HCT116 (cell line): Measurements from ENCODE around the gene DOCK2. TPM values are rescaled to one million over a fixed set of nuclear protein-coding genes. Genes with fewer than 3 reads are reported as not detected.

Experiments
- ATAC-seq: fragments of 200-7000 bp; cut with Tn5 transposase; 2 replicates; pipeline ENCODE4 v1.9.1; 2020; ENCODE audit warnings: mild to moderate bottlenecking, moderate library complexity
- BruUV-seq: library from RNA; stranded (reverse); fragments of 400-500 nt; replicated peaks from 2 replicates; lab custom pipeline; 2021; lab: Mats Ljungman, UMichigan
- CTCF ChIA-PET: fragments of 300-600 bp; sonication (Branson Sonifier 250); formaldehyde crosslinking; loops from one replicate; lab custom pipeline; 2021; ENCODE audit warnings: antibody characterized with exemption; lab: Charles Lee
- POLR2A ChIA-PET: fragments of 300-600, 350-600 bp; sonication (Branson Sonifier 250); formaldehyde crosslinking; loops from one replicate; lab custom pipeline; 2021; ENCODE audit warnings: antibody characterized with exemption; lab: Charles Lee
- RAD21 ChIA-PET, 2 experiments: fragments of 300-600 bp; sonication (Branson Sonifier 250); formaldehyde crosslinking; loops; one replicate each; lab custom pipeline; 2023; ENCODE audit warnings: low total read pairs in 2 of 2; ENCODE audit not compliant: uncharacterized antibody in 2 of 2, unreplicated experiment in 2 of 2, low non-redundant PET in 1 of 2; lab: Charles Lee
- DNase-seq: peaks from one replicate; pipeline ENCODE4 v3.0.0-alpha.2; 2010; ENCODE audit warnings: low read depth, low spot score
- H2AFZ ChIP-seq: fragments of 200-600 bp; shearing (Covaris generic), sonication (generic); 2 replicates; pipeline ENCODE4 v1.6.1; 2017; ENCODE audit warnings: low read depth, mixed run types, mixed read lengths, antibody characterized with exemption, low read length; ENCODE audit not compliant: poor library complexity, severe bottlenecking
- H3K27ac ChIP-seq: 2 replicates; pipeline ENCODE4 v1.5.1; 2012; ENCODE audit warnings: low read depth, low read length
- H3K27me3 ChIP-seq: fragments of 200-600 bp; sonication (generic); 2 replicates; pipeline ENCODE4 v1.6.1; 2016; ENCODE audit warnings: mixed run types, low read length, mixed read lengths; ENCODE audit not compliant: insufficient read depth
- H3K36me3 ChIP-seq, 2 experiments: fragments of 200-500 bp in 1 of 2; fragments of 200-600 bp in 1 of 2; sonication (Bioruptor generic) in 1 of 2; sonication (generic) in 1 of 2; 2 replicates each; pipeline versions ENCODE4 v1.5.1 to v1.6.1; 2014 to 2016; ENCODE audit warnings: low read length in 2 of 2, inconsistent platforms in 1 of 2, mixed read lengths in 1 of 2, mixed run types in 1 of 2; ENCODE audit not compliant: insufficient read depth in 2 of 2, control insufficient read depth in 1 of 2
- H3K4me1 ChIP-seq, 2 experiments: fragments of 200-600 bp in 1 of 2; sonication (generic) in 1 of 2; 2 replicates each; pipeline versions ENCODE4 v1.5.1 to v1.6.1; 2012 to 2017; ENCODE audit warnings: low read length in 2 of 2, inconsistent platforms in 1 of 2, mild to moderate bottlenecking in 1 of 2, mixed read lengths in 1 of 2, mixed run types in 1 of 2, moderate library complexity in 1 of 2; ENCODE audit not compliant: insufficient read depth in 2 of 2, control insufficient read depth in 1 of 2
- H3K4me2 ChIP-seq: fragments of 200-600 bp; sonication (generic); 2 replicates; pipeline ENCODE4 v1.6.1; 2017; ENCODE audit warnings: mixed run types, low read length, mixed read lengths
- H3K4me3 ChIP-seq, 2 experiments: fragments of 200-600 bp in 1 of 2; sonication (generic) in 1 of 2; replicated peaks in 1 of 2; 2 replicates each; pipeline ENCODE4 v1.5.1; 2011 to 2016; ENCODE audit warnings: low read length in 2 of 2, control low read depth in 1 of 2, low read depth in 1 of 2, mild to moderate bottlenecking in 1 of 2, mixed read lengths in 1 of 2, mixed run types in 1 of 2
- H3K79me2 ChIP-seq: fragments of 200-600 bp; sonication (generic); 2 replicates; pipeline ENCODE4 v1.6.1; 2017; ENCODE audit warnings: mild to moderate bottlenecking, mixed run types, low read length, moderate library complexity, mixed read lengths; ENCODE audit not compliant: insufficient read depth
- H3K9ac ChIP-seq: fragments of 200-600 bp; sonication (generic); 2 replicates; pipeline ENCODE4 v1.6.1; 2016; ENCODE audit warnings: low read length, mixed read lengths
- H3K9me2 ChIP-seq: fragments of 200-600 bp; sonication (generic), shearing (Covaris generic); 2 replicates; pipeline ENCODE4 v1.6.1; 2017; ENCODE audit warnings: mixed run types, mild to moderate bottlenecking, moderate library complexity; ENCODE audit not compliant: insufficient read depth
- H3K9me3 ChIP-seq, 2 experiments: fragments of 200-500 bp in 1 of 2; fragments of 200-600 bp in 1 of 2; sonication (Bioruptor generic) in 1 of 2; sonication (generic) in 1 of 2; 2 replicates each; pipeline ENCODE4 v1.6.1; 2014 to 2017; ENCODE audit warnings: low read length in 2 of 2, mixed read lengths in 2 of 2, inconsistent platforms in 1 of 2, low read depth in 1 of 2, mild to moderate bottlenecking in 1 of 2, mixed run types in 1 of 2, moderate library complexity in 1 of 2; ENCODE audit not compliant: control insufficient read depth in 1 of 2, insufficient read depth in 1 of 2
- H4K20me1 ChIP-seq: fragments of 200-600 bp; sonication (generic), shearing (Covaris generic); 2 replicates; pipeline ENCODE4 v1.6.1; 2017; ENCODE audit warnings: mixed run types, mild to moderate bottlenecking, moderate library complexity; ENCODE audit not compliant: insufficient read depth
- CEBPB ChIP-seq: IDR thresholded peaks from 2 replicates; pipeline ENCODE4 v1.6.1; 2012; ENCODE audit warnings: low read depth
- RAD21 ChIP-seq: IDR thresholded peaks from 2 replicates; pipeline ENCODE4 v1.6.1; 2012; ENCODE audit warnings: low read depth, mild to moderate bottlenecking
- SRF ChIP-seq: IDR thresholded peaks from 2 replicates; pipeline ENCODE4 v1.6.1; 2012; ENCODE audit warnings: low read depth
- intact Hi-C: fragments of 100-400 bp; cut with micrococcal nuclease; formaldehyde crosslinking; loops from 2 replicates; pipeline ENCODE4 v1.10.0; 2022
- total RNA-seq: library from RNA; stranded (reverse); gene quantifications from one replicate; pipeline ENCODE4 v1.2.1, GENCODE V29; 2021; ENCODE audit not compliant: unreplicated experiment
- TF ChIP-seq, protein P1 (sequence below), 3 experiments: fragments of 200-600 bp in 1 of 3; sonication (generic) in 1 of 3; IDR thresholded peaks in 2 of 3; conservative IDR thresholded peaks in 1 of 3; 2 replicates each; pipeline ENCODE4 v1.5.1; 2012 to 2017; ENCODE audit warnings: low read depth in 2 of 3, low read length in 2 of 3, antibody characterized with exemption in 1 of 3, borderline replicate concordance in 1 of 3, control low read depth in 1 of 3, mild to moderate bottlenecking in 1 of 3, mixed read lengths in 1 of 3, mixed run types in 1 of 3, moderate library complexity in 1 of 3; ENCODE audit not compliant: insufficient read depth in 1 of 3

DOCK2 gene
- total RNA-seq, 1 experiment from 2014 or later = 0.89 TPM

DNA sequence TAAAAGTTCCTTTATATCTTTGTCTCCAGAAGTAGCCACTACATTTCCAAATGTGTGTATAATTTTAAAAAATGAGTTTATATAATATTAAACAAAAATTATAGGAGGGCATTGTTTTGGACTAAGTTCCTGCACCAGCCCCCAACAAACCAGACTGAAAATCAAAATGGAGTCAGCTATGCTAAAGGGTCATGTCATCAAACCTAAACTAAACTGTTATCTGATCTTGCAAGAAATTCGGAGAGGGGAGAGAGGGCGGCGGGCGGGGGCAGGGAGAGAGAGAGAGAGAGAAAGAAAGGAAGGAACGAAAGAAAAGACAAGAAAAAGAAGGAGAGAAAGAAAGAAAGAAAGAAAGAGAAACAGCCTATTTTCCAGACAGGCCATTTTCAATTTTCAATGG lies 63.5 kb downstream of the DOCK2 start:
- TF ChIP-seq CEBPB = no peak
- Histone ChIP-seq H4K20me1 (no peaks in the 10 kb centered on the region), H3K4me2 (no peak overlapping the region), H3K9ac (no peak overlapping the region), H3K4me1 (peaks cover 0 to 14% of the 10 kb centered on the region in 2 experiments; a peak in 3 of 4 replicates), H3K79me2 (no peaks in the 10 kb centered on the region), H2AFZ (no peak overlapping the region), H3K4me3 (no peak overlapping the region), H3K36me3 (no peaks in the 10 kb centered on the region), H3K9me3 (no peaks in the 10 kb centered on the region), H3K27me3 (peaks cover 16% of the 10 kb centered on the region), H3K27ac (no peak overlapping the region), H3K9me2 (no peaks in the 10 kb centered on the region)
- no peak for DNase-seq
- ChIA-PET RAD21 (no interaction called here), POLR2A (no interaction called here), CTCF (no interaction called here)
- ATAC-seq = no peak
- intact Hi-C loops = loop anchor here (2.0 to 10.0 kb wide), 2 partner anchors 370 to 484 kb away; no protein-coding TSS in a partner anchor
- no TSS peak for BruUV-seq

- H3K27ac ChIP-seq = no peak overlapping the region
- TF ChIP-seq RAD21 = peak; percentile 45
- TF ChIP-seq, protein P1, sequence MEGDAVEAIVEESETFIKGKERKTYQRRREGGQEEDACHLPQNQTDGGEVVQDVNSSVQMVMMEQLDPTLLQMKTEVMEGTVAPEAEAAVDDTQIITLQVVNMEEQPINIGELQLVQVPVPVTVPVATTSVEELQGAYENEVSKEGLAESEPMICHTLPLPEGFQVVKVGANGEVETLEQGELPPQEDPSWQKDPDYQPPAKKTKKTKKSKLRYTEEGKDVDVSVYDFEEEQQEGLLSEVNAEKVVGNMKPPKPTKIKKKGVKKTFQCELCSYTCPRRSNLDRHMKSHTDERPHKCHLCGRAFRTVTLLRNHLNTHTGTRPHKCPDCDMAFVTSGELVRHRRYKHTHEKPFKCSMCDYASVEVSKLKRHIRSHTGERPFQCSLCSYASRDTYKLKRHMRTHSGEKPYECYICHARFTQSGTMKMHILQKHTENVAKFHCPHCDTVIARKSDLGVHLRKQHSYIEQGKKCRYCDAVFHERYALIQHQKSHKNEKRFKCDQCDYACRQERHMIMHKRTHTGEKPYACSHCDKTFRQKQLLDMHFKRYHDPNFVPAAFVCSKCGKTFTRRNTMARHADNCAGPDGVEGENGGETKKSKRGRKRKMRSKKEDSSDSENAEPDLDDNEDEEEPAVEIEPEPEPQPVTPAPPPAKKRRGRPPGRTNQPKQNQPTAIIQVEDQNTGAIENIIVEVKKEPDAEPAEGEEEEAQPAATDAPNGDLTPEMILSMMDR (IDR thresholded peaks at IDR 0.05 in 2 of 3, conservative IDR thresholded peaks at IDR 0.05 in 1 of 3; ENCODE audit: borderline replicate concordance in 1 of 3, insufficient read depth in 1 of 3, low read depth in 2 of 3, low read length in 2 of 3) = peak; percentile 20 to 40 (median 29); a peak in 3 of 6 replicates
- no peak for TF ChIP-seq SRF
- no peaks in the 10 kb centered on the region for H3K9me3 ChIP-seq
- H3K9me2 ChIP-seq = no peaks in the 10 kb centered on the region
- DNase-seq (no peak), ATAC-seq (peak; percentile 61)
- no peak overlapping the region for H2AFZ ChIP-seq
- peaks cover 0 to 6% of the 10 kb centered on the region in 2 experiments; a peak in 2 of 4 replicates for H3K4me1 ChIP-seq
- RAD21 ChIA-PET = no interaction called here
- BruUV-seq = no TSS peak
- intact Hi-C loops = loop anchor here (1.0 to 10.0 kb wide), 3 partner anchors 278 to 483 kb away; partner anchors contain the start of gene INSYN2B
- POLR2A ChIA-PET = no interaction called here
- H3K4me3 ChIP-seq = no peak overlapping the region
- H3K36me3 ChIP-seq = no peaks in the 10 kb centered on the region
- H3K27me3 ChIP-seq = peaks cover 10% of the 10 kb centered on the region
- no peaks in the 10 kb centered on the region for H4K20me1 ChIP-seq
- no peak overlapping the region for H3K9ac ChIP-seq
- H3K4me2 ChIP-seq = no peak overlapping the region
- H3K79me2 ChIP-seq = no peaks in the 10 kb centered on the region
- CTCF ChIA-PET = interaction anchor here (1.0 to 1.9 kb wide), 4 partner anchors 278 to 514 kb away, joined by 3 to 18 read pairs (median 5); partner anchors contain the start of gene INSYN2B
These were observed 64.9 kb downstream of the DOCK2 start for GRCh38 chr5:169701910-169702451.
